Measurements from ENCODE around the gene SURF6.
"Not testable (repeated sequence)": the region's sequence is repeated elsewhere in the genome, so short reads cannot be mapped to it uniquely, and the experiment has no call there.

Gene SURF6

DNA sequence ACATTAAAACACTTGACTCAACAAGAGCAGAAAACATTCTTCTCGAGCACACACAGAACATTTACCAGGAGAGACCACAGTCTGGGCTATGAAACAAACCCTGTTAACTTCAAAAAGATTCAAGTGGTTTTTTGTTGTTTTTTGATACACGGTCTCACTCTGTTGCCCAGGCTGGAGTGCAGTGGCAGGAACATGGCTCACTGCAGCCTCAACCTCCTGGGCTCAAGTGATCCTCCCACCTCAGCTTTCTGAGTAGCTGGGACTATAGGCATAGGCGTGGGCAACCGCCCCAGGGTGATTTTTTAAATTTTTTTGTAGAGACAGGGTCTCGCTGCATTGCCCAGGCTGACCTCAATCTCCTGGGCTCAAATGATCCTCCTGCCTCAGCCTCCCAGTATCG lies 9.0 kb downstream of the SURF6 start:
- not testable (repeated sequence) for H3K27ac ChIP-seq (ENCODE audit: low read length); H3K9me3 ChIP-seq (ENCODE audit: control insufficient read depth, insufficient read depth, low read length); H3K27me3 ChIP-seq (ENCODE audit: control insufficient read depth, insufficient read depth, low read length); H3K4me3 ChIP-seq (ENCODE audit: low read length); H3K4me1 ChIP-seq (ENCODE audit: control insufficient read depth, insufficient read depth, low read length); DNase-seq (ENCODE audit: low read depth, low spot score)
- no CpG with 5 or more reads among the region's 6 CpGs for WGBS (ENCODE audit: insufficient coverage, insufficient read length)
- peaks cover 10% of the 10 kb centered on the region for H3K36me3 ChIP-seq (ENCODE audit: control insufficient read depth, insufficient read depth, low read length)

DNA sequence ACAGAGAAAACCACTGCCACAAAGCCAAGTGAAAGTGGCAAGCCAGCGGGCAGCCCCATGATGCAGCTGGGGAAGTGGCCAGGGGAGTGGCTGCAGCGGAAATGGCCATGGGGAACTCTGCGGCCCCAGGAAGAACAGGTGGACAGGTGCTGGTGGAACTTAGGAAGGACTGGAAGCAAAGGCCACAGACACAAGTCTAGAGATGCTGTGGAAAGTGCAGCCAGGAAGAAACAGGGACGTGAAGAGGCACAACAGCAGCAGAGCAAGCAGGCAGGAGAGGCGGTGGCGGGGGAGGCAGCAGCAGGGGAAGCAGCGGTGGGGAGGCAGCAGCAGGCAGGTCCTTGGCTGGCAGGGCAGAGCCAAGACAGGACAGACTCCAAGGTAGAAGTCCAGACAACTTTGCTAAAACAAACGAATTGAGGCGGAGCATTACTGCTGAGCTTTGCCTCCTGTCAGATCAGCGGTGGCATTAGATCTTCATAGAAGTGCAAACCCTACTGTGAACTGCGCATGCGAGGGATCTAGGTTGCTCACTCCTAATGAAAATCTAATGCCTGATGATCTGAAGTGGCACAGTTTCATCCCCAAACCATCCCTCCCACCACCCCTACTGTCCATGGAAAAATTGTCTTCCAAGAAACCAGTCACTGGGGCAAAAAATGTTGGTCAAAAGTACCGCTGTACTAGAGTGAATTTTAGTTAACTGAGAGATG lies 11.8 kb downstream of the SURF6 start:
- WGBS (ENCODE audit: insufficient coverage, insufficient read length): no CpG with 5 or more reads among the region's 13 CpGs

DNA sequence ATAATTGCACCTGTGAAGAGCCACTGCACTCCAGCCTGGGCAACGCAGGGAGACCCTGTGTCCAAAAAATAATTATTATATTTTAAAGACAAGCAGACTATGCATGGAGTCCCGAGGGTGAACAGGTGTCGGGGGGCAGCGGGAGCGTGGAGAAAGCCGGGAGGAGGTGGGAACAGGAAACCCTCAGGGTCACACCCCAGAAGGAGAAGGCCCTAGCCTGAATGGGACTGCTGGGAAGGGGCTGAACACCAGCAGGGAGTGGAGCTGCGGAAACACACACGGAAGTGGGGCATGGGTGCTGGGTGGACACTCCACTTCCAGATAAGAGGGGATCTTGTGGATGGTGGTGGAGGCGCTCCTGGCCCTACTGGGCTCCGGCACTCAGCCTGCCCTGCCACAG lies 12.8 kb downstream of the SURF6 start:
- no peak for DNase-seq (ENCODE audit: low read depth, low spot score)
- Histone ChIP-seq H3K4me3 (ENCODE audit: low read length) (no peak overlapping the region), H3K4me1 (ENCODE audit: control insufficient read depth, insufficient read depth, low read length) (no peaks in the 10 kb centered on the region), H3K36me3 (ENCODE audit: control insufficient read depth, insufficient read depth, low read length) (no peaks in the 10 kb centered on the region), H3K27ac (ENCODE audit: low read length) (no peak overlapping the region), H3K27me3 (ENCODE audit: control insufficient read depth, insufficient read depth, low read length) (no peaks in the 10 kb centered on the region), H3K9me3 (ENCODE audit: control insufficient read depth, insufficient read depth, low read length) (no peaks in the 10 kb centered on the region)
- no CpG with 5 or more reads among the region's 10 CpGs for WGBS (ENCODE audit: insufficient coverage, insufficient read length)

More for the DNA sequence above, 11.8 kb downstream of the SURF6 start:
- Histone ChIP-seq H3K4me1 (ENCODE audit: control insufficient read depth, insufficient read depth, low read length) (no peaks in the 10 kb centered on the region), H3K36me3 (ENCODE audit: control insufficient read depth, insufficient read depth, low read length) (no peaks in the 10 kb centered on the region), H3K9me3 (ENCODE audit: control insufficient read depth, insufficient read depth, low read length) (no peaks in the 10 kb centered on the region), H3K4me3 (ENCODE audit: low read length) (no peak overlapping the region), H3K27me3 (ENCODE audit: control insufficient read depth, insufficient read depth, low read length) (no peaks in the 10 kb centered on the region), H3K27ac (ENCODE audit: low read length) (no peak overlapping the region)
- DNase-seq (ENCODE audit: low read depth, low spot score): no peak

DNA sequence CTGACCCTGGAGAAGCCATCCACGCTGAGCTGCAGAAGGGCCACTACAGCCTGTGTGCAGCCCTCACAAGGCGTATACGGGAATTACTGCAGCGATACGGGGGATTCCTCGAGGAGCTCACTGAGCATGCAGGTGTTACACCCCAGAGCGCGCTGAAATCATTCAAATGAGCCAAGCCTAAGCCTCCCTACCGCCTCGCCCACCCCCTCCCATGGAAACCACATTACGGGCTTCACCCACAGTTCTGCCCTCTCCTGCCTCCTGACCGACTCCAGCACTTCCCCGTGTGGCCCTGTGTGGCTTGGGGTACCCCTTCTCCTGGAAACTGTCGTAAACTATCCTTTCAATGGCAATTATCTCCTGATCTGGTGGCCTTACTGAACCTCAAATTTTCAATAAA lies 13.3 kb downstream of the SURF6 start:
- Histone ChIP-seq H3K27me3 (ENCODE audit: control insufficient read depth, insufficient read depth, low read length) (no peaks in the 10 kb centered on the region), H3K4me1 (ENCODE audit: control insufficient read depth, insufficient read depth, low read length) (no peaks in the 10 kb centered on the region), H3K4me3 (ENCODE audit: low read length) (no peak overlapping the region), H3K27ac (ENCODE audit: low read length) (no peak overlapping the region), H3K36me3 (ENCODE audit: control insufficient read depth, insufficient read depth, low read length) (no peaks in the 10 kb centered on the region), H3K9me3 (ENCODE audit: control insufficient read depth, insufficient read depth, low read length) (no peaks in the 10 kb centered on the region)
- no peak for DNase-seq (ENCODE audit: low read depth, low spot score)
- no CpG with 5 or more reads among the region's 14 CpGs for whole genome bisulfite sequencing (ENCODE audit: insufficient coverage, insufficient read length)

DNA sequence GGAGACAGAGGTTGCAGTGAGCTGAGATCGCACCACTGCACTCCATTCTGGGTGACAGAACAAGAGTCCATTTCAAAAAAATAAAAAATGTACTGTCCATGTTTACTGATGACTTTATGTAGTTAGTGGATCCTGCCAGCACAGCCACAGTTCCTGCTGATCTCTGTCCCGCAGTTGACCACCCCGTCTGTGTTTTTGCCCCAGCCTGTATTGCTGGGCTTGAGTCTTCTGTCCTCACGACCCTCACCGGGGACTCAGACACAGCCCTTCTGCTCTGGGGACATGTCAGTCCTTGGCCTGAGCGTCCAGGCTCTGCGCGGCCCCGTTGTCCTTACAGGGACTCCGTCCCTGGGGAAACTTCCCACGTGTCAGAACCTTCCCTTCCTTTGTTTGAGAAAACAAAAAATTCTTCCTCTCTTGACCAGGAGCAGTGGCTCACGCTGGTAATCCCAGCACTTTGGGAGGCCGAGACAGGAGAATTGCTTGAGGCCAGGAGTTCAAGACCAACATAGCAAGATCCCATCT lies 14.5 kb downstream of the SURF6 start:
- no peak for DNase-seq (ENCODE audit: low read depth, low spot score)
- Histone ChIP-seq H3K4me3 (ENCODE audit: low read length) (no peak overlapping the region), H3K27me3 (ENCODE audit: control insufficient read depth, insufficient read depth, low read length) (no peaks in the 10 kb centered on the region), H3K9me3 (ENCODE audit: control insufficient read depth, insufficient read depth, low read length) (no peaks in the 10 kb centered on the region), H3K4me1 (ENCODE audit: control insufficient read depth, insufficient read depth, low read length) (no peaks in the 10 kb centered on the region), H3K36me3 (ENCODE audit: control insufficient read depth, insufficient read depth, low read length) (no peaks in the 10 kb centered on the region), H3K27ac (ENCODE audit: low read length) (no peak overlapping the region)
- no CpG with 5 or more reads among the region's 13 CpGs for WGBS (ENCODE audit: insufficient coverage, insufficient read length)

DNA sequence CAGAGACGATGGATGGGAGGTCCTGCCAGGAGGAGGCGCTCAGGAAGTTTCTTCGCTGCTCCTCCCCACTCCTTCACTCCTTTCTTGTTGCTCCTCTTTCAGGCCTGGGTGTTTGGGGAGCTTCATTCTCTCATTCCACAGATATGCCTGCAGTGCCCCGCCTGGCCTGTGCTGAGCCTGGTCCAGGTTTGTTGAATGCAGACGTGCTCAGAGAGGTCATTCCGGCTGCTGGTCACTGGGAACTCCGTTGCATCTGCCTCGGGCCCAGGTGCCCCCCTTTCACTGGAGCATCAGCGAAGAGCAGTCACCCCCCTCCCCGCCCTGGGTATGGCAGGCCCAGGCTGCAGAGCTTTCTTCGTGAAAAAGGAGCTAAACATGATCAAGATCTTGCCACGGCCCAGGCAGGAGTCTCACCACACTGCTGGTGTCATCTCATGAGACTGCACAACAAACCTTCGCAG lies 15.5 kb downstream of the SURF6 start:
- Histone ChIP-seq H3K9me3 (ENCODE audit: control insufficient read depth, insufficient read depth, low read length) (no peaks in the 10 kb centered on the region), H3K27me3 (ENCODE audit: control insufficient read depth, insufficient read depth, low read length) (no peaks in the 10 kb centered on the region), H3K4me3 (ENCODE audit: low read length) (no peak overlapping the region), H3K36me3 (ENCODE audit: control insufficient read depth, insufficient read depth, low read length) (no peaks in the 10 kb centered on the region), H3K4me1 (ENCODE audit: control insufficient read depth, insufficient read depth, low read length) (no peaks in the 10 kb centered on the region), H3K27ac (ENCODE audit: low read length) (no peak overlapping the region)
- DNase-seq (ENCODE audit: low read depth, low spot score): no peak
- no CpG with 5 or more reads among the region's 13 CpGs for WGBS (ENCODE audit: insufficient coverage, insufficient read length)

DNA sequence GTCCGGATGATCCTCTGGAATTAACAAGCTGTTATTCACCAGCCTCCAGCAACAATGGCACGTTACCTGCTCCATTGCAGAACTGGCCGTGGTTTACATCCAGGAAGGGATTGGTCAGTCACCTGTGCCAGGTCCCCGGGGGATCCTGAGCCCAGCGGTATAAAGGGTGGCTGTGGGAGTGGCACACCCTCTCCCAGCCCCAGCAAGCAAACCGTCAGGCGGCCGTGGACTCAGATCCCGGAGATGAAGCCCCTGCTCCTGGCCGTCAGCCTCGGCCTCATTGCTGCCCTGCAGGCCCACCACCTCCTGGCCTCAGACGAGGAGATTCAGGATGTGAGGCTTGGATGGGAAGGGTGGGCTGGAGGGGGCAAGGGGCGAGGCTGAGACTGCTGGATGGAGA lies 18.4 kb downstream of the SURF6 start:
- no CpG with 5 or more reads among the region's 13 CpGs for WGBS (ENCODE audit: insufficient coverage, insufficient read length)

DNA sequence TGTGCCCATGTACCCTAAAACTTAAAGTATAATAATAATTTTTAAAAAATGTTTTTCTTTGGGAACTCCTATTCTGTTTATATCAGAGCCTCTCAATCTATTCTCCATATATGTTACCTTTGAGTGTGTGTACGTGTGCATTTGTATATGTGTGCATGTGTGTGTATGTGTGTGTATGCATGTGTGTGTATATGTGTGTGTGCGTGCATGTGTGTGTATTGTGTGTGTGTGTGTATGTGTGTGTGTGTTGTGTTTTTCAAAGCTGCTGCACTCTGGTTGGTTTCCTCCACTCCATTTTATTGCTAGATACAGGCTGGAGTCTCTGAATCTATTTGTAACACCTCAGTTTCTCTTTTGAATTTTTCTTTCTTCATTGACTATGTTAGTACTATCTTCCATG lies 20.0 kb downstream of the SURF6 start:
- H3K27ac ChIP-seq (ENCODE audit: low read length): no peak overlapping the region
- H3K4me1 ChIP-seq (ENCODE audit: control insufficient read depth, insufficient read depth, low read length): no peaks in the 10 kb centered on the region
- no peaks in the 10 kb centered on the region for H3K36me3 ChIP-seq (ENCODE audit: control insufficient read depth, insufficient read depth, low read length)
- H3K27me3 ChIP-seq (ENCODE audit: control insufficient read depth, insufficient read depth, low read length): no peaks in the 10 kb centered on the region
- H3K9me3 ChIP-seq (ENCODE audit: control insufficient read depth, insufficient read depth, low read length): no peaks in the 10 kb centered on the region
- WGBS (ENCODE audit: insufficient coverage, insufficient read length): no CpG with 5 or more reads among the region's 2 CpGs
- DNase-seq (ENCODE audit: low read depth, low spot score): no peak
- H3K4me3 ChIP-seq (ENCODE audit: low read length): no peak overlapping the region

More for the DNA sequence above, 18.4 kb downstream of the SURF6 start:
- DNase-seq (ENCODE audit: low read depth, low spot score); H3K27me3 ChIP-seq (ENCODE audit: control insufficient read depth, insufficient read depth, low read length); H3K4me1 ChIP-seq (ENCODE audit: control insufficient read depth, insufficient read depth, low read length); H3K4me3 ChIP-seq (ENCODE audit: low read length); H3K9me3 ChIP-seq (ENCODE audit: control insufficient read depth, insufficient read depth, low read length); H3K36me3 ChIP-seq (ENCODE audit: control insufficient read depth, insufficient read depth, low read length); H3K27ac ChIP-seq (ENCODE audit: low read length): not testable (repeated sequence)

DNA sequence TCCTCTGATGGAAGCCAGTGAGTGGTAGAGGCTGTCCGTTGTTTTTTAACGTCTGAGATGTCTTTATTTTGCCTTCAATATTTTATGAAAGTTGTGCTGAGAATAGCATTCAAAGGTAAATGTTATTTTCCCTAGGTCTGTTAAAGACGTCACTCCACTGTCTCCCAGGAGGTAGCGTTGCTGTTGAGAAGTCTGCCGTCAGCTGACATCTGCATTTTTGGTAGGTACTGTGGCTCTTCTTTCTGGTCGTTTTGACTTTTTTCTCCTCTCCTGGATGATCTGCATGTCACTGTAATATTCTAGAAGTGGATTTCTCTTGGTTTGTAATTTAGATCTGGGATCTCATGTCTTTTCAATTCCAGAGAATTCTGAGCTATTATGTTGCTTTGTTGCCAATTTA lies 26.4 kb downstream of the SURF6 start:
- no CpG with 5 or more reads among the region's 6 CpGs for WGBS (ENCODE audit: insufficient coverage, insufficient read length)
- no peak overlapping the region for H3K4me3 ChIP-seq (ENCODE audit: low read length)
- no peaks in the 10 kb centered on the region for H3K9me3 ChIP-seq (ENCODE audit: control insufficient read depth, insufficient read depth, low read length)
- no peaks in the 10 kb centered on the region for H3K27me3 ChIP-seq (ENCODE audit: control insufficient read depth, insufficient read depth, low read length)
- no peaks in the 10 kb centered on the region for H3K4me1 ChIP-seq (ENCODE audit: control insufficient read depth, insufficient read depth, low read length)
- DNase-seq (ENCODE audit: low read depth, low spot score): no peak
- H3K36me3 ChIP-seq (ENCODE audit: control insufficient read depth, insufficient read depth, low read length): no peaks in the 10 kb centered on the region
- no peak overlapping the region for H3K27ac ChIP-seq (ENCODE audit: low read length)

DNA sequence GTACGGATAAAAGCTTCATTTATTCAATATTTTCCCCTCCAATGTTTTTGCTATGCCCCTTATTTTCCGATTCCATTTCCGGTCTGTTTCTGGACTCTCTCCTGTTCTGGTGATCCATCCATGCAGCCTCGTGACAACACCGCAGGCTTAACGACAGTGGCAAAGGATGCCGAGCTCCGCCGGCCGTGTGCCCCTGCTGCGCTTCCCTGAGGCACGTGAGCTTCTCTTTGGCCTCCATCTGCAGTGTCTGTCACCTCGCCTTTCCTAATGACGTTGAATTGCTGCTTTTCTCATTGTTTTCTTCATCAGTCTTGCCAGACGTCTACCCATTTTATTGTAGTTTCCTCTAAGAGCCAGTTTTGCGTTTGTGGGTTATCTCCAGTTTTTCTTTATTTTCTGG lies 28.7 kb downstream of the SURF6 start:
- H3K4me1 ChIP-seq (ENCODE audit: control insufficient read depth, insufficient read depth, low read length): no peaks in the 10 kb centered on the region
- no peaks in the 10 kb centered on the region for H3K36me3 ChIP-seq (ENCODE audit: control insufficient read depth, insufficient read depth, low read length)
- no peak overlapping the region for H3K4me3 ChIP-seq (ENCODE audit: low read length)
- WGBS (ENCODE audit: insufficient coverage, insufficient read length): no CpG with 5 or more reads among the region's 16 CpGs
- H3K27me3 ChIP-seq (ENCODE audit: control insufficient read depth, insufficient read depth, low read length): no peaks in the 10 kb centered on the region
- no peak overlapping the region for H3K27ac ChIP-seq (ENCODE audit: low read length)
- no peaks in the 10 kb centered on the region for H3K9me3 ChIP-seq (ENCODE audit: control insufficient read depth, insufficient read depth, low read length)
- no peak for DNase-seq (ENCODE audit: low read depth, low spot score)

Measured in iPS DF 6.9 (cell line).